H9 (cell line): Measurements from ENCODE around the gene B3GNT9. TPM values are rescaled to one million over a fixed set of nuclear protein-coding genes. Genes with fewer than 3 reads are reported as not detected.

Source experiments
- DNase-seq: peaks from one replicate; pipeline ENCODE4 v3.0.0-alpha.2; 2017
- H2AFZ ChIP-seq: one replicate; pipeline ENCODE4 v1.6.1; 2013; ENCODE audit warnings: mild to moderate bottlenecking, low read length, control low read depth, moderate library complexity
- H2AK5ac ChIP-seq: 2 replicates; pipeline ENCODE4 v1.6.1; 2013; ENCODE audit warnings: low read length, control low read depth, mixed read lengths; ENCODE audit not compliant: insufficient read length
- H2BK120ac ChIP-seq: one replicate; pipeline ENCODE4 v1.6.1; 2013; ENCODE audit warnings: low read depth, mild to moderate bottlenecking, low read length, control low read depth, inconsistent platforms; ENCODE audit not compliant: poor library complexity, severe bottlenecking
- H2BK12ac ChIP-seq: 2 replicates; pipeline ENCODE4 v1.6.1; 2013; ENCODE audit warnings: low read length, control low read depth, mixed read lengths, low read depth; ENCODE audit not compliant: insufficient read length
- H2BK15ac ChIP-seq: 2 replicates; pipeline ENCODE4 v1.6.1; 2013; ENCODE audit warnings: low read depth, low read length, control low read depth
- H2BK20ac ChIP-seq: one replicate; pipeline ENCODE4 v1.6.1; 2013; ENCODE audit warnings: low read depth, mild to moderate bottlenecking, low read length, control low read depth, inconsistent platforms; ENCODE audit not compliant: poor library complexity, severe bottlenecking
- H2BK5ac ChIP-seq: 2 replicates; pipeline ENCODE4 v1.6.1; 2013; ENCODE audit warnings: low read length, control low read depth, mixed read lengths; ENCODE audit not compliant: insufficient read length
- H3K14ac ChIP-seq: 2 replicates; pipeline ENCODE4 v1.6.1; 2013; ENCODE audit warnings: low read length, control low read depth; ENCODE audit not compliant: insufficient read depth
- H3K18ac ChIP-seq: 2 replicates; pipeline ENCODE4 v1.6.1; 2013; ENCODE audit warnings: low read depth, mild to moderate bottlenecking, mixed read lengths, low read length, control low read depth; ENCODE audit not compliant: insufficient read length
- H3K23ac ChIP-seq: 2 replicates; pipeline ENCODE4 v1.6.1; 2013; ENCODE audit warnings: low read length, control low read depth, mixed read lengths, low read depth; ENCODE audit not compliant: insufficient read length
- H3K23me2 ChIP-seq: 2 replicates; pipeline ENCODE4 v1.6.1; 2013; ENCODE audit warnings: low read depth, mild to moderate bottlenecking, mixed read lengths, low read length, control low read depth; ENCODE audit not compliant: insufficient read length, poor library complexity, severe bottlenecking
- H3K27ac ChIP-seq: 2 replicates; pipeline ENCODE4 v1.5.1; 2013; ENCODE audit warnings: low read length, control low read depth, mixed read lengths, low read depth; ENCODE audit not compliant: insufficient read length
- H3K27me3 ChIP-seq: 2 replicates; pipeline ENCODE4 v1.6.1; 2013; ENCODE audit warnings: low read length, control low read depth, inconsistent platforms; ENCODE audit not compliant: insufficient read depth
- H3K4ac ChIP-seq: 2 replicates; pipeline ENCODE4 v1.6.1; 2013; ENCODE audit warnings: low read depth, mild to moderate bottlenecking, control low read depth, inconsistent platforms, low read length, moderate library complexity
- H3K4me1 ChIP-seq: 2 replicates; pipeline ENCODE4 v1.6.1; 2013; ENCODE audit warnings: low read length, control low read depth, inconsistent platforms; ENCODE audit not compliant: insufficient read depth
- H3K4me2 ChIP-seq: 2 replicates; pipeline ENCODE4 v1.6.1; 2013; ENCODE audit warnings: low read length, control low read depth, mixed read lengths; ENCODE audit not compliant: insufficient read length, insufficient read depth
- H3K56ac ChIP-seq: 2 replicates; pipeline ENCODE4 v1.6.1; 2013; ENCODE audit warnings: low read depth, mild to moderate bottlenecking, mixed read lengths, low read length, control low read depth; ENCODE audit not compliant: insufficient read length
- H3K79me1 ChIP-seq: 2 replicates; pipeline ENCODE4 v1.6.1; 2013; ENCODE audit warnings: low read depth, mild to moderate bottlenecking, moderate library complexity, low read length, control low read depth, inconsistent platforms; ENCODE audit not compliant: insufficient read depth, poor library complexity, severe bottlenecking
- H3K79me2 ChIP-seq: 2 replicates; pipeline ENCODE4 v1.6.1; 2013; ENCODE audit warnings: low read length, control low read depth, inconsistent platforms; ENCODE audit not compliant: insufficient read depth
- H3K9ac ChIP-seq: 2 replicates; pipeline ENCODE4 v1.6.1; 2013; ENCODE audit warnings: low read length, control low read depth, mixed read lengths; ENCODE audit not compliant: insufficient read length; ENCODE audit errors: extremely low read depth
- H3K9me3 ChIP-seq: one replicate; pipeline ENCODE4 v1.6.1; 2013; ENCODE audit warnings: low read depth, low read length, inconsistent platforms; ENCODE audit not compliant: control insufficient read depth
- H3T11ph ChIP-seq: one replicate; pipeline ENCODE4 v1.6.1; 2013; ENCODE audit warnings: mild to moderate bottlenecking, low read length, control low read depth, inconsistent platforms
- H4K20me1 ChIP-seq: one replicate; pipeline ENCODE4 v1.6.1; 2013; ENCODE audit not compliant: control insufficient read depth, insufficient read length, insufficient read depth
- H4K5ac ChIP-seq: 2 replicates; pipeline ENCODE4 v1.6.1; 2013; ENCODE audit warnings: low read depth, mild to moderate bottlenecking, mixed read lengths, low read length, control low read depth; ENCODE audit not compliant: insufficient read length
- H4K8ac ChIP-seq: replicated peaks from 2 replicates; pipeline ENCODE4 v1.6.1; 2013; ENCODE audit warnings: low read length, control low read depth, mixed read lengths, low read depth; ENCODE audit not compliant: insufficient read length
- H4K91ac ChIP-seq: 2 replicates; pipeline ENCODE4 v1.6.1; 2013; ENCODE audit warnings: low read depth, mild to moderate bottlenecking, moderate library complexity, mixed read lengths, low read length, control low read depth; ENCODE audit not compliant: insufficient read length
- H3K27ac Mint-ChIP-seq, 3 experiments: 2 replicates in 2 of 3; 3 replicates in 1 of 3; pipeline ENCODE4 v1.8.0; 2020 to 2021; ENCODE audit warnings: mixed read lengths in 3 of 3, mild to moderate bottlenecking in 1 of 3, moderate library complexity in 1 of 3
- H3K27me3 Mint-ChIP-seq: 2 replicates; pipeline ENCODE4 v1.8.0; 2021; ENCODE audit warnings: low read depth, mild to moderate bottlenecking, moderate library complexity, mixed read lengths
- H3K36me3 Mint-ChIP-seq, 3 experiments: 2 replicates in 2 of 3; 3 replicates in 1 of 3; pipeline ENCODE4 v1.8.0; 2020 to 2021; ENCODE audit warnings: low read depth in 3 of 3, mixed read lengths in 3 of 3; ENCODE audit not compliant: insufficient read depth in 1 of 3
- H3K4me1 Mint-ChIP-seq, 2 experiments: 2 replicates each; pipeline ENCODE4 v1.8.0; 2020; ENCODE audit warnings: mixed read lengths in 2 of 2
- H3K4me3 Mint-ChIP-seq, 2 experiments: 2 replicates in 1 of 2; 3 replicates in 1 of 2; pipeline ENCODE4 v1.8.0; 2020 to 2021; ENCODE audit warnings: mild to moderate bottlenecking in 2 of 2, mixed read lengths in 2 of 2, moderate library complexity in 1 of 2
- H3K9me3 Mint-ChIP-seq, 2 experiments: 2 replicates in 1 of 2; 3 replicates in 1 of 2; pipeline ENCODE4 v1.8.0; 2020; ENCODE audit warnings: mild to moderate bottlenecking in 2 of 2, mixed read lengths in 2 of 2, moderate library complexity in 1 of 2
- WGBS: extraction: QIAGEN DNeasy Blood & Tissue Kit; methylation state at CpG from one replicate; pipeline ENCODE4 v1.1.7; 2013; ENCODE audit warnings: missing lambda C conversion rate, low lambda C conversion rate, mixed read lengths; ENCODE audit not compliant: insufficient read length; ENCODE audit errors: extremely low coverage; 5-methylcytosine and 5-hydroxymethylcytosine counted together
- total RNA-seq: library from RNA; stranded (reverse); gene quantifications from 2 replicates; pipeline ENCODE4 v1.2.1, GENCODE V29; 2021
- TF ChIP-seq, protein P1 (sequence below): fragments of 200-600 bp; sonication (generic); conservative IDR thresholded peaks from 3 replicates; pipeline ENCODE4 v1.8.0; 2021; ENCODE audit warnings: antibody characterized with exemption, mild to moderate bottlenecking

The B3GNT9 gene
- total RNA-seq, 1 experiment from 2014 or later, result 11.2 TPM

DNA sequence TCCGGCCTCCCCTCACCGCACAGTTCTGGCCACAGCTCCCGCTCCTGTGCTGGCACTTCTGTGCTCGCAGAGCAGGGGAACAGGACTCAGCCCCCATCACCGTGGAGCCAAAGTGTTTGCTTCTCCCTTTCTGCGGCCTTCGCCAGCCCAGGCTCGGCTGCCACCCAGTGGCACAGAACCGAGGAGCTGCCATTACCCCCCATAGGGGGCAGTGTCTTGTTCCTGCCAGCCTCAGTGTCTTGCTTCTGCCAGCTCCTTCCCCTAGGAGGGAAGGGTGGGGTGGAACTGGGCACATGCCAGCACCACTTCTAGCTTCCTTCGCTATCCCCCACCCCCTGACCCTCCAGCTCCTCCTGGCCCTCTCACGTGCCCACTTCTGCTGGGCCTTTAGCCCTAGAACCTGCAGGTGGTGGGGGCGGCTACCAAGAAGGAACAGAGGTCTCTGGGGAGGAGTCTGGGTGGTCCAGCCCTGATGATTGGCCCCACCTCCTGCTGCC lies 47.5 kb upstream of the B3GNT9 start:
- H3K9me3 Mint-ChIP-seq, result no peaks in the 10 kb centered on the region

More for the DNA sequence above, 47.5 kb upstream of the B3GNT9 start:
- peak overlapping the region; percentile 10 to 62; a peak in 3 of 5 replicates for H3K4me3 Mint-ChIP-seq
- H3K23me2 ChIP-seq, result no peaks in the 10 kb centered on the region
- no peak overlapping the region for H2AK5ac ChIP-seq
- no peaks in the 10 kb centered on the region for H4K20me1 ChIP-seq
- no peak overlapping the region for H3K14ac ChIP-seq
- no peak overlapping the region for H2BK15ac ChIP-seq
- 0 out of 7 replicates have a peak overlapping the region, but pooled peaks of 1 of the 3 experiments have one; percentile 66 for H3K27ac Mint-ChIP-seq
- no peak overlapping the region for H4K91ac ChIP-seq
- peaks cover 37 to 73% (median 53%) of the 10 kb centered on the region in 3 experiments for H3K36me3 Mint-ChIP-seq
- H3K27me3 Mint-ChIP-seq, result 0 out of 2 replicates have a peak, but pooled peaks cover 2% of the 10 kb centered on the region
- peak overlapping the region; percentile 47 for H3K4me2 ChIP-seq
- DNase-seq, result peak; percentile 79
- no peak overlapping the region for H3K27ac ChIP-seq
- TF ChIP-seq, protein P1, sequence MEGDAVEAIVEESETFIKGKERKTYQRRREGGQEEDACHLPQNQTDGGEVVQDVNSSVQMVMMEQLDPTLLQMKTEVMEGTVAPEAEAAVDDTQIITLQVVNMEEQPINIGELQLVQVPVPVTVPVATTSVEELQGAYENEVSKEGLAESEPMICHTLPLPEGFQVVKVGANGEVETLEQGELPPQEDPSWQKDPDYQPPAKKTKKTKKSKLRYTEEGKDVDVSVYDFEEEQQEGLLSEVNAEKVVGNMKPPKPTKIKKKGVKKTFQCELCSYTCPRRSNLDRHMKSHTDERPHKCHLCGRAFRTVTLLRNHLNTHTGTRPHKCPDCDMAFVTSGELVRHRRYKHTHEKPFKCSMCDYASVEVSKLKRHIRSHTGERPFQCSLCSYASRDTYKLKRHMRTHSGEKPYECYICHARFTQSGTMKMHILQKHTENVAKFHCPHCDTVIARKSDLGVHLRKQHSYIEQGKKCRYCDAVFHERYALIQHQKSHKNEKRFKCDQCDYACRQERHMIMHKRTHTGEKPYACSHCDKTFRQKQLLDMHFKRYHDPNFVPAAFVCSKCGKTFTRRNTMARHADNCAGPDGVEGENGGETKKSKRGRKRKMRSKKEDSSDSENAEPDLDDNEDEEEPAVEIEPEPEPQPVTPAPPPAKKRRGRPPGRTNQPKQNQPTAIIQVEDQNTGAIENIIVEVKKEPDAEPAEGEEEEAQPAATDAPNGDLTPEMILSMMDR, result peak; percentile 70
- peaks cover 3% of the 10 kb centered on the region; the same call in 1 of the 2 replicates for H3K79me2 ChIP-seq
- no peak overlapping the region for H2BK12ac ChIP-seq
- H2AFZ ChIP-seq, result no peak overlapping the region
- H3K79me1 ChIP-seq, result peaks cover 3% of the 10 kb centered on the region
- H3K56ac ChIP-seq, result no peak overlapping the region
- no peaks in the 10 kb centered on the region for H3K27me3 ChIP-seq
- H3K9me3 ChIP-seq, result no peaks in the 10 kb centered on the region
- H3K9ac ChIP-seq, result no peak overlapping the region
- H3K4me1 Mint-ChIP-seq, result peaks cover 8 to 19% of the 10 kb centered on the region in 2 experiments
- no peaks in the 10 kb centered on the region for H3K4me1 ChIP-seq
- no peak overlapping the region for H4K5ac ChIP-seq
- H3K18ac ChIP-seq, result no peak overlapping the region
- H4K8ac ChIP-seq, result no peak overlapping the region
- no peak overlapping the region for H3K4ac ChIP-seq
- no peak overlapping the region for H2BK120ac ChIP-seq
- no peak overlapping the region for H2BK20ac ChIP-seq
- WGBS, result no CpG with 5 or more reads among the region's 12 CpGs
- no peak overlapping the region for H3T11ph ChIP-seq
- H2BK5ac ChIP-seq, result no peak overlapping the region
- H3K23ac ChIP-seq, result no peak overlapping the region
